Fibroblast of peridontal ligament (primary cell): ENCODE data around the gene TMEM217.
A peak's percentile ranks its signal among the peaks of the same experiment; 100 is the strongest.

Source experiments
- DNase-seq: peaks from one replicate; pipeline ENCODE4 v3.0.0-alpha.2; 2010; ENCODE audit errors: extremely low read depth

Gene TMEM217

GRCh38 chr6:37280162-37280887, 22.4 kb upstream of the TMEM217 start:
- no peak for DNase-seq

- DNase-seq: peak; percentile 85
Observed at GRCh38 chr6:37279366-37280134, 21.6 kb upstream of the TMEM217 start.

- DNase-seq: no peak
Observed at GRCh38 chr6:37277001-37277409, 19.1 kb upstream of the TMEM217 start.

GRCh38 chr6:37275350-37275749, 17.4 kb upstream of the TMEM217 start:
- DNase-seq: no peak

GRCh38 chr6:37273690-37274089, 15.7 kb upstream of the TMEM217 start:
- DNase-seq: no peak

GRCh38 chr6:37272834-37273566, 15.1 kb upstream of the TMEM217 start:
- no peak for DNase-seq

- no peak for DNase-seq
Observed at GRCh38 chr6:37269105-37269504, 11.2 kb upstream of the TMEM217 start.

- no peak for DNase-seq
Observed at GRCh38 chr6:37265860-37266259, 7.9 kb upstream of the TMEM217 start.

- no peak for DNase-seq
Observed at GRCh38 chr6:37265001-37265400, 7.1 kb upstream of the TMEM217 start.

- DNase-seq: no peak
Observed at GRCh38 chr6:37262446-37263026, 4.6 kb upstream of the TMEM217 start.

GRCh38 chr6:37261198-37261597, 3.3 kb upstream of the TMEM217 start:
- no peak for DNase-seq

- DNase-seq: no peak
Observed at GRCh38 chr6:37260444-37260843, 2.5 kb upstream of the TMEM217 start.

- DNase-seq: no peak
Observed at GRCh38 chr6:37260040-37260439, 2.1 kb upstream of the TMEM217 start.

- no peak for DNase-seq
Observed at GRCh38 chr6:37259191-37259590, 1.2 kb upstream of the TMEM217 start.

GRCh38 chr6:37258405-37259105, 611 bp upstream of the TMEM217 start:
- DNase-seq: no peak

- no peak for DNase-seq
Observed at GRCh38 chr6:37257320-37257633, 667 bp downstream of the TMEM217 start.

GRCh38 chr6:37256692-37257319, 1.1 kb downstream of the TMEM217 start:
- DNase-seq: peak; percentile 60

- no peak for DNase-seq
Observed at GRCh38 chr6:37254881-37255280, 3.1 kb downstream of the TMEM217 start.

GRCh38 chr6:37253486-37254007, 4.4 kb downstream of the TMEM217 start:
- no peak for DNase-seq

GRCh38 chr6:37251211-37251780, 6.6 kb downstream of the TMEM217 start:
- DNase-seq: peak; percentile 46
